Measurements from ENCODE around the gene CYP1B1.

The CYP1B1 gene

GRCh38 chr2:38104598-38104997 lies 28.6 kb upstream of the CYP1B1 start:
- no peaks in the 10 kb centered on the region for H3K27me3 ChIP-seq (ENCODE audit: insufficient read depth, low read length)
- H3K9me3 ChIP-seq (ENCODE audit: low read length), result no peaks in the 10 kb centered on the region
- H3K79me2 ChIP-seq (ENCODE audit: insufficient read depth, low read length), result no peaks in the 10 kb centered on the region
- no peaks in the 10 kb centered on the region for H3K36me3 ChIP-seq (ENCODE audit: insufficient read depth, low read length)
- H3K27ac ChIP-seq (ENCODE audit: low read depth, low read length, poor library complexity, severe bottlenecking), result no peak overlapping the region
- no peak overlapping the region for H3K4me3 ChIP-seq (ENCODE audit: low read depth, low read length, poor library complexity, severe bottlenecking)
- no peaks in the 10 kb centered on the region for H3K4me1 ChIP-seq (ENCODE audit: insufficient read depth, low read length, severe bottlenecking)
- no peak overlapping the region for H2AFZ ChIP-seq (ENCODE audit: low read length)
- H3K4me2 ChIP-seq (ENCODE audit: low read length), result no peak overlapping the region
- no peak overlapping the region for H3K9ac ChIP-seq (ENCODE audit: low read length)
- no peaks in the 10 kb centered on the region for H3K9me2 ChIP-seq (ENCODE audit: low read depth, low read length)
- H4K20me1 ChIP-seq (ENCODE audit: insufficient read depth, low read length), result no peaks in the 10 kb centered on the region
- TF ChIP-seq EZH2 (IDR thresholded peaks at IDR 0.05; ENCODE audit: borderline replicate concordance, low read length) (no peak), CTCF (IDR thresholded peaks at IDR 0.05; ENCODE audit: low read length) (no peak)
- H3F3A ChIP-seq (ENCODE audit: insufficient read depth, low read length), result no peaks in the 10 kb centered on the region

GRCh38 chr2:38100328-38100727 lies 24.4 kb upstream of the CYP1B1 start:
- Histone ChIP-seq H3K4me3 (ENCODE audit: low read depth, low read length, poor library complexity, severe bottlenecking) (no peak overlapping the region), H3K27me3 (ENCODE audit: insufficient read depth, low read length) (no peaks in the 10 kb centered on the region), H3F3A (ENCODE audit: insufficient read depth, low read length) (no peaks in the 10 kb centered on the region), H3K4me2 (ENCODE audit: low read length) (no peak overlapping the region), H3K36me3 (ENCODE audit: insufficient read depth, low read length) (no peaks in the 10 kb centered on the region), H3K4me1 (ENCODE audit: insufficient read depth, low read length, severe bottlenecking) (no peaks in the 10 kb centered on the region), H2AFZ (ENCODE audit: low read length) (no peak overlapping the region), H3K27ac (ENCODE audit: low read depth, low read length, poor library complexity, severe bottlenecking) (no peak overlapping the region), H3K9me3 (ENCODE audit: low read length) (no peaks in the 10 kb centered on the region), H3K9ac (ENCODE audit: low read length) (no peak overlapping the region), H3K9me2 (ENCODE audit: low read depth, low read length) (no peaks in the 10 kb centered on the region), H3K79me2 (ENCODE audit: insufficient read depth, low read length) (no peaks in the 10 kb centered on the region), H4K20me1 (ENCODE audit: insufficient read depth, low read length) (no peaks in the 10 kb centered on the region)
- TF ChIP-seq EZH2 (IDR thresholded peaks at IDR 0.05; ENCODE audit: borderline replicate concordance, low read length) (no peak), CTCF (IDR thresholded peaks at IDR 0.05; ENCODE audit: low read length) (no peak)

- Histone ChIP-seq H3K4me1 (ENCODE audit: insufficient read depth, low read length, severe bottlenecking) (no peaks in the 10 kb centered on the region), H3K36me3 (ENCODE audit: insufficient read depth, low read length) (no peaks in the 10 kb centered on the region), H3K9me2 (ENCODE audit: low read depth, low read length) (no peaks in the 10 kb centered on the region), H3K4me2 (ENCODE audit: low read length) (no peak overlapping the region), H3K27ac (ENCODE audit: low read depth, low read length, poor library complexity, severe bottlenecking) (no peak overlapping the region), H3F3A (ENCODE audit: insufficient read depth, low read length) (no peaks in the 10 kb centered on the region), H3K9me3 (ENCODE audit: low read length) (no peaks in the 10 kb centered on the region), H3K4me3 (ENCODE audit: low read depth, low read length, poor library complexity, severe bottlenecking) (no peak overlapping the region), H3K9ac (ENCODE audit: low read length) (no peak overlapping the region), H3K79me2 (ENCODE audit: insufficient read depth, low read length) (no peaks in the 10 kb centered on the region), H2AFZ (ENCODE audit: low read length) (no peak overlapping the region), H4K20me1 (ENCODE audit: insufficient read depth, low read length) (no peaks in the 10 kb centered on the region), H3K27me3 (ENCODE audit: insufficient read depth, low read length) (no peaks in the 10 kb centered on the region)
- TF ChIP-seq CTCF (IDR thresholded peaks at IDR 0.05; ENCODE audit: low read length), result no peak
- TF ChIP-seq EZH2 (IDR thresholded peaks at IDR 0.05; ENCODE audit: borderline replicate concordance, low read length), result no peak
These were observed 23.4 kb upstream of the CYP1B1 start for GRCh38 chr2:38099099-38100028.

Measured in OCI-LY1 (cell line).